HEK293 (cell line): ENCODE measurements around the gene ATP8A2.

ENCODE experiments used
- CTCF ChIP-seq: fragments of 450-650 bp; formaldehyde crosslinking; IDR thresholded peaks from 2 replicates; pipeline ENCODE4 v1.5.1; 2016; ENCODE audit warnings: missing biosample characterization, missing genetic modification characterization
- REST ChIP-seq: fragments of 450-650 bp; formaldehyde crosslinking; IDR thresholded peaks from 2 replicates; pipeline ENCODE4 v1.5.1; 2016; ENCODE audit warnings: missing biosample characterization, missing genetic modification characterization
- ZBTB11 ChIP-seq: fragments of 450-650 bp; formaldehyde crosslinking; conservative IDR thresholded peaks from 2 replicates; pipeline ENCODE4 v1.5.1; 2016; ENCODE audit warnings: low read depth, missing biosample characterization, missing genetic modification characterization
- ZBTB8A ChIP-seq: fragments of 450-650 bp; formaldehyde crosslinking; IDR thresholded peaks from 2 replicates; pipeline ENCODE4 v1.5.1; 2016; ENCODE audit warnings: missing biosample characterization, missing genetic modification characterization
- ZNF138 ChIP-seq: fragments of 450-650 bp; formaldehyde crosslinking; IDR thresholded peaks from 2 replicates; pipeline ENCODE4 v1.5.1; 2016; ENCODE audit warnings: missing biosample characterization, missing genetic modification characterization, borderline replicate concordance
- ZNF146 ChIP-seq: fragments of 450-650 bp; formaldehyde crosslinking; IDR thresholded peaks from 2 replicates; pipeline ENCODE4 v1.5.1; 2016; ENCODE audit warnings: missing biosample characterization, missing genetic modification characterization
- ZNF239 ChIP-seq: fragments of 450-650 bp; formaldehyde crosslinking; IDR thresholded peaks from 2 replicates; pipeline ENCODE4 v1.5.1; 2016; ENCODE audit warnings: missing biosample characterization, missing genetic modification characterization
- ZNF24 ChIP-seq: fragments of 450-650 bp; formaldehyde crosslinking; IDR thresholded peaks from 2 replicates; pipeline ENCODE4 v1.5.1; 2016; ENCODE audit warnings: missing biosample characterization, missing genetic modification characterization
- ZNF26 ChIP-seq: fragments of 450-650 bp; formaldehyde crosslinking; IDR thresholded peaks from 2 replicates; pipeline ENCODE4 v1.5.1; 2016; ENCODE audit warnings: missing biosample characterization, missing genetic modification characterization
- ZNF404 ChIP-seq: fragments of 450-650 bp; formaldehyde crosslinking; IDR thresholded peaks from 2 replicates; pipeline ENCODE4 v1.5.1; 2017; ENCODE audit warnings: missing biosample characterization, missing genetic modification characterization
- ZNF513 ChIP-seq: fragments of 450-650 bp; IDR thresholded peaks from 2 replicates; pipeline ENCODE4 v1.5.1; 2018; ENCODE audit warnings: missing biosample characterization, missing genetic modification characterization
- ZNF555 ChIP-seq: fragments of 450-650 bp; formaldehyde crosslinking; conservative IDR thresholded peaks from 2 replicates; pipeline ENCODE4 v1.5.1; 2017; ENCODE audit warnings: missing biosample characterization, mild to moderate bottlenecking, missing genetic modification characterization, inconsistent platforms
- ZNF664 ChIP-seq: fragments of 450-650 bp; formaldehyde crosslinking; IDR thresholded peaks from 2 replicates; pipeline ENCODE4 v1.5.1; 2016; ENCODE audit warnings: missing biosample characterization, missing genetic modification characterization

GRCh38 chr13:25859528-25859927 lies 487.8 kb downstream of the ATP8A2 start:
- TF ChIP-seq REST, result no peak
- TF ChIP-seq CTCF (tag by site-specific recombination), result no peak
- TF ChIP-seq ZBTB11 (tag by site-specific recombination), result no peak
- no peak for TF ChIP-seq ZNF555 (tag by site-specific recombination)
- no peak for TF ChIP-seq ZNF146 (tag by site-specific recombination)
- no peak for TF ChIP-seq ZNF26 (tag by site-specific recombination)
- no peak for TF ChIP-seq ZNF138 (tag by site-specific recombination)
- no peak for TF ChIP-seq ZNF24 (tag by site-specific recombination)
- no peak for TF ChIP-seq ZBTB8A (tag by site-specific recombination)
- no peak for TF ChIP-seq ZNF664 (tag by site-specific recombination)
- TF ChIP-seq ZNF404 (tag by site-specific recombination), result no peak
- TF ChIP-seq ZNF513, result no peak
- no peak for TF ChIP-seq ZNF239
